Activated B cell treated with CpG ODN at 0.5 μM for 24 hours (primary cell): ENCODE data around the gene FOXC1. TPM values are rescaled to one million over a fixed set of nuclear protein-coding genes. Genes with fewer than 3 reads are reported as not detected.

Experiments
- ATAC-seq: fragments of 200-7000 bp; cut with Tn5 transposase; one replicate; pipeline ENCODE4 v1.10.0; 2021; ENCODE audit warnings: low read depth, mild to moderate bottlenecking, moderate library complexity
- CTCF ChIA-PET: fragments of 350-600 bp; sonication (Branson Sonifier 250); formaldehyde crosslinking; loops from one replicate; lab custom pipeline; 2021; ENCODE audit warnings: antibody characterized with exemption; lab: Charles Lee
- POLR2A ChIA-PET: fragments of 350-600 bp; sonication (Branson Sonifier 250); formaldehyde crosslinking; loops from one replicate; lab custom pipeline; 2021; ENCODE audit warnings: antibody characterized with exemption; lab: Charles Lee
- DNase-seq: peaks from one replicate; pipeline ENCODE4 v3.0.0; 2022
- H3K27ac Mint-ChIP-seq: one replicate; pipeline ENCODE4 v1.8.0; 2020; ENCODE audit warnings: mixed read lengths
- H3K27me3 Mint-ChIP-seq: one replicate; pipeline ENCODE4 v1.8.0; 2021; ENCODE audit warnings: mixed read lengths
- H3K36me3 Mint-ChIP-seq: one replicate; pipeline ENCODE4 v1.8.0; 2021; ENCODE audit warnings: low read depth, mixed read lengths
- H3K4me1 Mint-ChIP-seq: one replicate; pipeline ENCODE4 v1.8.0; 2021; ENCODE audit warnings: mixed read lengths
- H3K4me3 Mint-ChIP-seq: one replicate; pipeline ENCODE4 v1.8.0; 2020; ENCODE audit warnings: mild to moderate bottlenecking, mixed read lengths
- H3K9me3 Mint-ChIP-seq: one replicate; pipeline ENCODE4 v1.8.0; 2020; ENCODE audit warnings: mixed read lengths
- intact Hi-C: fragments of 100-400 bp; cut with micrococcal nuclease; formaldehyde crosslinking; loops from one replicate; pipeline ENCODE4 v1.15.1; 2024
- total RNA-seq: library from RNA; stranded (reverse); gene quantifications from 2 replicates; pipeline ENCODE4 v1.2.3, GENCODE V29; 2022
- TF ChIP-seq, protein P1 (sequence below): fragments of 200-600 bp; IDR thresholded peaks from one replicate; pipeline ENCODE4 v1.8.0; 2022; ENCODE audit warnings: antibody characterized with exemption, mild to moderate bottlenecking

The FOXC1 gene
- total RNA-seq, 1 donor from 2014 or later: 1.00 TPM

DNA sequence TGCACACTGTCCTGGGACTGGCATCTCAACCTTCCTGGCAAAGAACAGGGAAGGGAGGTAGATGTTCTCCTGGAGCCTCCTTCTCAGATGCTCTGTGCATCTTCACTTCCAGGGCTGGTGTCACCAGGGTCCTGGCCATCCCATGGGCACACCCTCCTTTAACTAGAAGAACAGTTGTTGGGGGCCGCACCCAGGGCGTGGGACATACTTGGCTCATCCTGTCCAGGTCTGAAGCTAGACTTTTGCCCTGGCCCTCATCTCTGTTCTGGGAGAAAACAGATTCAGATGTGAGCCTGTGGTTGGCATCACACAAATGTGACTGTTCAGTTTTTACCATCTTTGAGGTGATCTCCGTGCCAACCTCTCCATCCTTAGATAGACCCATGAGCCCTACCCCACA lies 41.6 kb downstream of the FOXC1 start:
- DNase-seq: no peak
- Mint-ChIP-seq H3K9me3 (no peaks in the 10 kb centered on the region), H3K27me3 (no peaks in the 10 kb centered on the region), H3K4me3 (no peak overlapping the region), H3K27ac (no peak overlapping the region), H3K4me1 (no peaks in the 10 kb centered on the region), H3K36me3 (no peaks in the 10 kb centered on the region)
- TF ChIP-seq, protein P1, sequence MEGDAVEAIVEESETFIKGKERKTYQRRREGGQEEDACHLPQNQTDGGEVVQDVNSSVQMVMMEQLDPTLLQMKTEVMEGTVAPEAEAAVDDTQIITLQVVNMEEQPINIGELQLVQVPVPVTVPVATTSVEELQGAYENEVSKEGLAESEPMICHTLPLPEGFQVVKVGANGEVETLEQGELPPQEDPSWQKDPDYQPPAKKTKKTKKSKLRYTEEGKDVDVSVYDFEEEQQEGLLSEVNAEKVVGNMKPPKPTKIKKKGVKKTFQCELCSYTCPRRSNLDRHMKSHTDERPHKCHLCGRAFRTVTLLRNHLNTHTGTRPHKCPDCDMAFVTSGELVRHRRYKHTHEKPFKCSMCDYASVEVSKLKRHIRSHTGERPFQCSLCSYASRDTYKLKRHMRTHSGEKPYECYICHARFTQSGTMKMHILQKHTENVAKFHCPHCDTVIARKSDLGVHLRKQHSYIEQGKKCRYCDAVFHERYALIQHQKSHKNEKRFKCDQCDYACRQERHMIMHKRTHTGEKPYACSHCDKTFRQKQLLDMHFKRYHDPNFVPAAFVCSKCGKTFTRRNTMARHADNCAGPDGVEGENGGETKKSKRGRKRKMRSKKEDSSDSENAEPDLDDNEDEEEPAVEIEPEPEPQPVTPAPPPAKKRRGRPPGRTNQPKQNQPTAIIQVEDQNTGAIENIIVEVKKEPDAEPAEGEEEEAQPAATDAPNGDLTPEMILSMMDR: no peak
- no peak for ATAC-seq
- ChIA-PET CTCF (no interaction called here), POLR2A (no interaction called here)
- intact Hi-C loops: no loop called here

DNA sequence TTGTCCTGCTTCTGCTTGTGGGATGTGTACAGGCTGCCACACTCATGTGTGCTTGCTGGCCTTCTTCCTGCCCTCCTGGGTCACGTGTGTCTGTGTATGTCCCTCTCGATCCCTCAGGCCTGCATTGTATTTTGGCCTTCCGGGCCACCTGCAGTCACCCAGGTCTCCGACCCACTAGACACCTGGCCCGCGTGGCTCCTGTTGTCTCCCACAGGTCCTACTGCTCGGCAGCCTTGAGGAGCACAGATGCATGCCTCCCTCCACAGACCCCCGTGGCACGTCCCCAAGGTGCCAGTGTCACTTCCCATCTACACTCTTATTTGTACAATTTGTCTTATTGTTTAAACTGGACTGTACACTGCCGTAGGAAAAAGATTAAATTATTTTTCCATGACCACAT lies 43.1 kb downstream of the FOXC1 start:
- Mint-ChIP-seq H3K4me3 (no peak overlapping the region), H3K4me1 (peaks cover 6% of the 10 kb centered on the region)
- CTCF ChIA-PET: no interaction called here

DNA sequence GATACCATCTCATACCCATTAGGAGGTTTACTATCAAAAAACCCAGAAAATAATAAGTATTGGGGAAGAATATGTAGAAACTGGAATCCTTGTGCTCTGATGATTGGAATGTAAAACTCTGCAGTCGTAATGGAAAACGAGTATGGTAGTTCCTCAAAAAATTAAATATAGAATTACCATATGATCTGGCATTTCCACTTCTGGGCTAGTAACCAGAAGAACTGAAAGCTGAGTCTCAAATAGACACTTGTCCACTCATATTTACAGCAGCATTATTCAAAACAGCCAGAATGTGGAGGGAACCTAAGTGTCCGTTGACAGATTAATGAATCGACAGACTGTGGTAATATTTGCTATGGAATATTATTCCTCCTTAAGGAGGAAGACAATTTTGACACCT lies 44.3 kb downstream of the FOXC1 start:
- peaks cover 4% of the 10 kb centered on the region for H3K36me3 Mint-ChIP-seq
- no peak overlapping the region for H3K27ac Mint-ChIP-seq
- no peaks in the 10 kb centered on the region for H3K27me3 Mint-ChIP-seq
- ATAC-seq: no peak
- no peaks in the 10 kb centered on the region for H3K9me3 Mint-ChIP-seq
- intact Hi-C loops: no loop called here
- CTCF ChIA-PET: no interaction called here
- POLR2A ChIA-PET: no interaction called here
- peaks cover 6% of the 10 kb centered on the region for H3K4me1 Mint-ChIP-seq
- H3K4me3 Mint-ChIP-seq: no peak overlapping the region
- DNase-seq: no peak
- TF ChIP-seq, protein P1: no peak

More for the DNA sequence above, 43.1 kb downstream of the FOXC1 start:
- H3K27me3 Mint-ChIP-seq: no peaks in the 10 kb centered on the region
- H3K9me3 Mint-ChIP-seq: no peaks in the 10 kb centered on the region
- ATAC-seq (no peak), DNase-seq (no peak)
- TF ChIP-seq, protein P1: no peak
- POLR2A ChIA-PET: no interaction called here
- no peak overlapping the region for H3K27ac Mint-ChIP-seq
- peaks cover 2% of the 10 kb centered on the region for H3K36me3 Mint-ChIP-seq
- intact Hi-C loops: no loop called here

DNA sequence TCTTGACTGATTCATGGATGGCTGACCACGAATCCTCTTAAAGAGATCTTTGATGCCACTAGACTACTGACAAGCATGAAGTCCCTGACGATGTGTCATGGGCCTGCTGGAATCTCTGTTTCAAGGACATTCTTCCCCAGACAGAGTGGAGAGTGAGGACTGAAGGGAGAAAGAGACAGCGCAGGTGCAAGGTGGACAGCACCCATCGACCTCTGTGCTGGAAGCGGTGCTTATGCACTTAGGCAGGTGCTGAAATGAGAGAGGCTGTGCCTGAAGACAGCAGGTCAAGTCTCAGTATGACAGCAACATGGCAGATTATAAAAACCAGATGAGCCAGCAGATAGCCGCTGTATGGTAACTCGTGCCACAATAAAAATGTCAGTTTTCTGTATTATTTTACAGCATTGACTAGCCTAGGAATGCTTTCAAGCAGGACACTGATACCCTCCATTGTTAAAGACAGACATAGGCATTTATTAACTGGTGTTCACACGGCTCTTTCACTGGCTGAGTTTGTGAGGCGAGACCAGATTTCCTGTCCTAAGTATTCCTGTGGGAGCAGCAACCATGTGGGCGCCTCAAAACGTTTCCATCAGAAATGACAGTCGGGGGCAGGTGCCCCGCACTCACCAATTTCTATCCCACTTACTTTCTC lies 47.5 kb downstream of the FOXC1 start:
- peaks cover 9% of the 10 kb centered on the region for H3K36me3 Mint-ChIP-seq
- intact Hi-C loops: no loop called here
- ChIA-PET CTCF (no interaction called here), POLR2A (no interaction called here)
- no peak for DNase-seq
- peaks cover 9% of the 10 kb centered on the region for H3K4me1 Mint-ChIP-seq
- no peaks in the 10 kb centered on the region for H3K9me3 Mint-ChIP-seq
- H3K27ac Mint-ChIP-seq: no peak overlapping the region
- H3K27me3 Mint-ChIP-seq: peaks cover 5% of the 10 kb centered on the region
- H3K4me3 Mint-ChIP-seq: no peak overlapping the region
- TF ChIP-seq, protein P1: no peak
- no peak for ATAC-seq

DNA sequence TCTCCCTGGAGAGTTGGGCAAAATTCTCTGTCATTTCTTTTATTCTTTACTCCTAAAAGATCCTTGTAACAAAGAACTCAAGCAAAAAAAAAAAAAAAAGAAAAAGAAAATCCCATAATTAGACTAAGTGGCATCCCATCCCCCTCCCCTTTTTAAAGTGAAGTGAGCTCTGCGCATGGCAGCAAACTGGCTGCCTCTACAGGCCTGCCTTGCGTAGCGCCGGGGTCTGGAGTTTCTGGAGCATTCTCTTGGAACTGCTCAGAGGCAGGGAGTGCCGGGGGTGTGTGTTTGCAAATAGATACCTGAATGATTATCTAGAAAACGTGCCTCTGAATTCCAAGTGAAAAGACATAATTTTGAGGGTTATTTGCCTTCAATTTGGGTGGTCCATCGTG lies 48.1 kb downstream of the FOXC1 start:
- no peak overlapping the region for H3K4me3 Mint-ChIP-seq
- H3K27me3 Mint-ChIP-seq: peaks cover 7% of the 10 kb centered on the region
- no peak for ATAC-seq
- H3K27ac Mint-ChIP-seq: no peak overlapping the region
- intact Hi-C loops: no loop called here
- peaks cover 9% of the 10 kb centered on the region for H3K4me1 Mint-ChIP-seq
- H3K9me3 Mint-ChIP-seq: no peaks in the 10 kb centered on the region
- TF ChIP-seq, protein P1: no peak
- no peak for DNase-seq
- POLR2A ChIA-PET: no interaction called here
- CTCF ChIA-PET: no interaction called here
- peaks cover 9% of the 10 kb centered on the region for H3K36me3 Mint-ChIP-seq
